Suprapubic skin (tissue), 4 donors: ENCODE data around the gene PSMA2.

Experiments
- CTCF ChIP-seq, 2 donors: fragments of 200-600 bp in 1 of 2; fragments of 450-650 bp in 1 of 2; sonication (generic) in 1 of 2; IDR thresholded peaks; one replicate each; pipeline ENCODE4 v1.5.1; 2016 to 2019; ENCODE audit warnings: antibody characterized with exemption in 2 of 2, mild to moderate bottlenecking in 1 of 2, moderate library complexity in 1 of 2
- EP300 ChIP-seq: sonication (generic); formaldehyde crosslinking; IDR thresholded peaks from one replicate; pipeline ENCODE4 v1.6.1; 2017; ENCODE audit warnings: antibody characterized with exemption
- POLR2AphosphoS5 ChIP-seq, 3 donors: sonication (generic); formaldehyde crosslinking; IDR thresholded peaks; one replicate each; pipeline ENCODE4 v1.6.1; 2017; ENCODE audit warnings: antibody characterized with exemption in 3 of 3

- TF ChIP-seq POLR2AphosphoS5 (IDR thresholded peaks at IDR 0.05) (no peak), CTCF (IDR thresholded peaks at IDR 0.05) (no peak), EP300 (no peak)
These were observed 33.2 kb upstream of the PSMA2 start for GRCh38 chr7:42964849-42965805.
